SIG-M5 treated with dmso at 0.1 percent for 504 hours (cell line): ENCODE results near the gene ABCA1.
"Not testable (repeated sequence)": the region's sequence is repeated elsewhere in the genome, so short reads cannot be mapped to it uniquely, and the experiment has no call there.

Experiments
- DNase-seq: peaks from one replicate; lab custom pipeline; 2025; ENCODE audit not compliant: unreplicated experiment; lab: John Stamatoyannopoulos, UW

ABCA1 gene

DNA sequence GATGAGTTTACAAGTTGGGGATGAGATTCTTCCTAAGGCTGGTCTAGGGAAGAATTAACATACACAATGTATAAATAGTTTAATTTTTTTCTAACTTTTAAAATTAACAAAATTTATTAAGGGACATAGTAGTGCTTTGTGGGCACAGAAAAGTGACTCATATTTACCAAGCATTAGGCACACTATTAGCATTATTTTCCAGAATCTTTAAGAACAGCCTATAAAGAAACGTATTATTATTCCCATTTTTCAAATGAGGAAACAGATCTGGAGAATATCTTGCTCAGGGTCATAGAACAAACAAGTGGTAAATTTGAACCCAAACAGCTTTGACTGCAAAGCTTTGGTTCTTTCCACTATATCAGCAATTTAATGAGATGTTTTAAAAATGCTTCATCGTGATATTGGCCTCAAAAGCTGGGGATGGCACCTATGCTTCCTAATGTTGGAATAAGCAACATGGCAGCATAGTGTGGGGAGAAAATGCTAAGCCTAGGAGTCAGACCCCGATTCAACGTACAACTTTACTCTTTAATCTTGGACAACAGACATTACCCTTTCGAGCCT lies 55.9 kb downstream of the ABCA1 start:
- DNase-seq = no peak

DNA sequence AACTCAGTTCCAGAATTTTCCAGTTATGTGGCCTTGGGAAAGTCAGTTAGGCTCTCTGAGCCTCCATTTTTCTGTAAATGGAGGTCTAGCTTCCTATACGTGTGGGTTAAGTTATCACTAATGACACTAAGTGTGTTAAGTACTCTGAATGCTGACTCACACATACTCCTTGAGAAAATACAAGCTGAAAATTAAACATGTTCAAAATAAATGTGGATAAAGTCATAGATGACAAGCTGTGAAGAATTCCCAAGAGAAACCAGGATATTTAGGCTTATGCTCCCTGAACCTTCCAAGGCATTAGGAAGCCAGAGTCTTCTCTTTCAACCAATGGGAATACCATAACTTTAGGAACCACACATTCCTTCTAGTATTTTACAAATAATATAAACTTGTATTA lies 58.1 kb downstream of the ABCA1 start:
- no peak for DNase-seq

DNA sequence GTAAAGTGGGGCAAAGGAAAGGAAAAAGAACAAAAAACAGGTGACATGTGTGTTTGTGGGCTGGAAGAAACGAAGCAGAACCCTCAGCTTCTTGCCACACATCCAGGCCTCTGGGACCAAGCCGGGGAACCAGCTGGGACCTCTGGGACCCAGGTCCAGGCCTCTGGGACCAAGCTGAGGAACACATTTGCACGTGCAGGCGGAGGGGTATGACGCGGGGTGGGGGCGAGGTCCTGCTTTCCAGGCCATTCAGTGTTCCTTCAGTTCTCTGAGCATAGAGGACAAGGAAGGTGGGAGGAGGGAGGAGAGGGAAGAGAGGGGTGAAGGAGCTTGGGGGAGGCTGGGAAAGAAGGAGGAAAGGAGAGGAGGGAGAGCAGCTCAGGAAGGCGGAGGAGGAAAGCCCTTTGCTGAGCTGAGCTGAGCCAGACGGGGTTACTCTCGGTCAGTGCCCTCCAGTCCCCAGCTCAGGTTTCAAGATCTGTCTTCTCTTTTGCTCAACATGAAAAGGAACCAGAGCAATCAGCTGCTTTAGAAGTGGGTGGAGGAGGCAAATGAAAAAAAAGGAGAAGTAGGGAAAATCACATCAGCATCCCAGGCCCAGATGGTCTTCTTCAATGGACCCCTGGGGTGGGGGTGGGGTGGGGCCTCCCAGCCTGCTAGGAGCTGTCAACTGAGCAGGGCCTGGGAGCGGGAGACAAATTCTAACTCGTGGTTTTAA lies 59.1 kb downstream of the ABCA1 start:
- peak; percentile 91 for DNase-seq

DNA sequence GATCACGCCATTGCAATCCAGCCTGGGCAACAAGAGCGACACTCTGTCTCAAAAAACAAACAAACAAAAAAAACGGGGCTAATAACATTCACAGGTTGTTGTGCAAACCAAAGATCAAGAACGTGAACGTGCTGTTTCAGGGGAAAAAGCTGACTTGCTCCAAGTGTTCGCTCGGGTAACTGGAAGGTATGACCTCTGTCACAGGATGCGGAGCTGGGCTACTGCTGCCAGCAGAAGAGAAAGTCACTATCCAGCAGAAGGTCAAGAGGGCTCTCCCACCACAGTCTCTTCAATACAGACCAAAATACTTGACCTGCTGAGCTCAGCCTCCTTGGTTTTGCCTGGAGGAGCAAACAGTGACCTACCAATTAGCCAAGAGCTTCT lies 59.7 kb downstream of the ABCA1 start:
- no peak for DNase-seq

DNA sequence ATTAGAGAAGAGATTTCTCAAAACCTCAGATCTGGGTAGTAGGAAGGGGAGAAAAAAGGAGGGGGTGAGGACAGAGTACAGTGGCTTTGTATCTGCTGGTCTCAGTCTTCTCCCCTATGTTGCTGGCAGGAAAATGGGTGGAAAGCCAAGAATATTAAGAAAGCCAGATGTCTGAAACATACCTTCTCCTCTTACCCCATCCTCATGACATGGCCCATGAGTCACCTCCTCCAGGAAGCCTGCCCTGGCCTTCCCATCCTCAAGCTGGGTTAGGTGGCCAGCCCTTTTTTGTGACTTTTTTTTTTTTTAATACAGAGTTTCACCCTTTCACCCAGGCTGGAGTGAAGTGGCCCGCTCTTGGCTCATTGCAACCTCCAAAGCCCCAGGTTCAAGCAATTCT lies 61.8 kb downstream of the ABCA1 start:
- DNase-seq = no peak

DNA sequence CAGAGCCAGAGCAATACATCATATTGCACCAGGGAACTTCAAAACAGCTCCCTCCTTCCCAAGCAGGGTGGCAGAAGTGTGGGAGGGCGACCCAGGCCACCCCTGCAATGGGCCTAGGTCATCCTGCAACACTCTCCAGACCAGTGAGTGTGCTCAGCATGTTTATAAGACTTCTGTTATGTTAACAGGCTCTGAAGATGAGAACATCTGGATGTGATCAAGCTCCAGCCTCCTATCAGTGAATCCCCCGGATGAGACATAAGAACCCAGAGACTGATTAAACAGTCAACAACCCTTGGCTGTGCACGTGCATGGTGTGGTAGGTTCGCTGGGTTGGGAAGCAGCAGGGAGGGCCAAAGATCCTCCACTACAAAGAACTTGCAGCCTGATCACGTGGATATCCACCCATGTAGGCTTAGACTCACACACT lies 63.3 kb downstream of the ABCA1 start:
- DNase-seq = no peak

DNA sequence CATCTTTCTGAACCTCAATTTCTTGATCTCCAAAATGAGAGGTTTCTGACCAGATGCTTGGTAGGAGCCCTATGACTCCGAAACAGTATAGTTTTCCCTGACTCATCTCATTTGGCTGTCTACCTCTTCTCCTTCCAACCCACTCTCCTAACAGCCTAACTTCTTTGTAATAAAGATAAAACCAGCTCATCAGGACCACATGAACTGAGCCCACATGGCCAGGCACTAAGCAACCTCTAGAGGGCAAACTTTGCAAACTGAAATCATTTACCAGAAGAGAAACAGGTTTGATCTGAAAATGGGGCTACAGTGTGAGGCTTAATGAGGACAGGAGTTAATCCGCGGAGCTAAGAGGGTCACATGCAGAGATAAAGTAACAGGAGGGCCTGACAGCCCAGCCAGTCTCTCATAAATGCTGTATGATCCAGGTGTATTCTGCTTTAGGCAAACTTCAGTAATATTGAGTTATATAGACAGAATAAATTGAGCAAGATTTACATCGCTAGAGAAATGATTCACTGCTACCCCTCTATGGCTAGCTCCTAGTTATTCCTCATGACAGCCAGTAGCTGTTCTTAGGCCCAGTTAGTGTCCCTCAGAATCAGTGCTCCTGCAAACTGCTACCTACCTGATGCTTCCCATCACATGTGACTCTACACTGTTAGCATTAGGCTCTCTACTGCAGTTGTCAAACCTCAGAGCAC lies 64.6 kb downstream of the ABCA1 start:
- DNase-seq = peak; percentile 73

DNA sequence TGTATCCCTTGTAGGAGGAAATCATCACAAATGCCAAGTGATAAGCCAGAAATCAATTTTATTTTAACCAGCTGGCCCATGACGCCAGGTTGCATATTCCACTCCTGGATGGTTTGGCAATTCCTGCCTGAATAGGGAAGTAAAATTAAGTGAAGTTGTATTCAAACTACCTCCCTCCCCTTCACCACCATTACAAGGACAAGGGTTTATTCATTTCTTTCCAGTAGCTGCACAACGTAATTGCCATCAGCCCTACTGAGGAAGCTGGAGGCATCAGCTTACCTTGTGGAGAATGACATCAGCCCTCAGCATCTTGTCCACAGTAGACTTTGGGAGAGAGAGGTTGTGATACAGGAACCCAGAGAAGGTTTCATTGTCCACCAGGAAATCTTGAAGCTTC lies 66.6 kb downstream of the ABCA1 start:
- DNase-seq = peak; percentile 39

DNA sequence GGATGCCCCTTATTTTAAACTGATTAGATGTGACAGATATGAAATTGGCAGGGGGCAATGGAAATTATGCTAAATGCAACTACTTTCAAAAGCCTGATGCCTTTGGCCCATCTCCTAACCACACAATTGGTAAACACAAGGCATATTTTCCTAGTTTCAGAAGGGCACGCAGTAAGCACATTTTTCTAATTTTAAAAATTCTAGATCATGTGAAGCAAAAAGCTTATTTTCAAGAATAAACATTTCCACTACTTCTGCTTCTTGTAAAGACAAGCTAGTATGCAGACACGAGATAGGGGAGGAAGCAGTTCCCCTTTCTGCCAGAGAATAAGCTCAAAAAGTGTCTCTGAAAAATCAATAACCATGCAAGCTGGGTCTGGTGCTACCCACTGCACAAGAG lies 67.7 kb downstream of the ABCA1 start:
- DNase-seq = peak; percentile 78

DNA sequence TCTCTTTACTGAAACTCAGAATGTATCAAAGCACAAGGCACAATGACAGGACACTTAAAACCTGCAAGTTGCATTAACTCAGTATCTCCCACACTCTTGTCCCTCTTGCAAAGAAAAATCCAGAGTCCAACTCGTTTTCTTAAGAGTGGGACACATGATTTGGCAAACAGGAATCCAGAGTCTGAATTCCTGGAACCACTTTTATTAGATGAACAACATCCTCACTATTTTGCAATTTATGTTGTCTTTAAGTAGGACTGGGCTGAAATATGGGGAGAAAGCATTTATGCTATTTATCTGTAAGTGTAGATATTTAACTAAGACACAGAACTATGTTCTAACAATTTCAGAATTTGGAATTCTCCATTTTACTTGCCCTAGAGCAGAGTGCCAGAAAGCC lies 69.1 kb downstream of the ABCA1 start:
- DNase-seq = no peak

DNA sequence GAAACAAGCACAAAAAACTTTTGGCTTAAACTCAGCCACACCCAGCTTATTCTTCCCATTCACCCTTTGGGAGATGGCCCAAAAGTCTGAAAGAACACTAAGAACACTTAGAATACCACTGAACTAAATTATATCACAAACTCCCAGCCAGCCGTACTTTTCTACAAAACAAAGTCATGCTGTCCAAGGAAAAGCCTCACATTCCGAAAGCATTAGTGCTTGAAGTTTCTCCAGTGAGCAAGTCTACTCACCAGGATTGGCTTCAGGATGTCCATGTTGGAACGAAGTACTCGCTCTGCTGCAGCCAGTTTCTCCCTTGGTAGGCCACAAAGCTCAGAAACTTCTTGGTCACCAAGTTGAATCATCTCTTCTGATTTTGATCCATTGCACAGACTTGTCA lies 69.7 kb downstream of the ABCA1 start:
- DNase-seq = no peak

DNA sequence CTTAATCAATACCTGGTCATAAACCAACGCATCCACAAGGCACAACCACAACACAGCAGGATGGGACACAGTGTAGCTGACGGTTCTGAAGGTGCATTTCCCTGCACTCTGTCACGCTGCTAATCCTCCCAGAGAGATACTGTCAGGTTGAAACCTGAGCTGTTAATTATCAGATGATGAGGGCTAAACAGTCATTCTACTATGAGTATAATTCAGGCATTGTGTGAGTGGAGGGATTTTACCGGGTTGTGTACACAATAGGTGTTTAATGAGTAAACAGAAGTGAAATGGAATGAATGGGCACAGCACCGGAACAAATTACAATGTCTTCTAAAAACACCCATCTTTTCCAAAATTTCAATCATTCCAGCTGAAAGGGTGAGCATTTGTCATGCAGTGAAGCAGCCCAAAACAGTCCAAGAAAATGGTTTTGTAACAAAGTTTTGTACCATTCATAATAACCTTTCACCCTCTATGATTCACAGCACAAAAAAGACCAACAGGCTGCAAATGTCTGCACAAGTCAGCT lies 71.5 kb downstream of the ABCA1 start:
- DNase-seq = no peak

DNA sequence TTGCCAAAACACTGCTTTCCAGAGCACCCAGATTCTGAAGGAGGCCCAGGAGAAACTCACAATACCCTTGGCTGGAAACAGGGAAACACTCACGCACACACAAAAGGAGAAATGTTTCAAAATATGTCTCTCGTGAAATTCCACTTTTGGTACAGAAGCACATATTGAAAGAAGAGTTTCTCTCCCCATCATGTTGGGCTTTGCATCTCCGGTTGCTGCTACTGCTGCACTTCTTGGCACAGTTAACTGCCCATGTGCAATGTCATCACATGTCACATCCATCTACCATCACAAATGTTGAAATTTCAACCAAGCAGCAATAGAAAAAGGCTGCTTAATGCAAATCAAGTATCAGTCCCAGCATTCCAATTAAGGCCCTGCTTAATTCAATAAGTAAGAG lies 72.1 kb downstream of the ABCA1 start:
- no peak for DNase-seq

DNA sequence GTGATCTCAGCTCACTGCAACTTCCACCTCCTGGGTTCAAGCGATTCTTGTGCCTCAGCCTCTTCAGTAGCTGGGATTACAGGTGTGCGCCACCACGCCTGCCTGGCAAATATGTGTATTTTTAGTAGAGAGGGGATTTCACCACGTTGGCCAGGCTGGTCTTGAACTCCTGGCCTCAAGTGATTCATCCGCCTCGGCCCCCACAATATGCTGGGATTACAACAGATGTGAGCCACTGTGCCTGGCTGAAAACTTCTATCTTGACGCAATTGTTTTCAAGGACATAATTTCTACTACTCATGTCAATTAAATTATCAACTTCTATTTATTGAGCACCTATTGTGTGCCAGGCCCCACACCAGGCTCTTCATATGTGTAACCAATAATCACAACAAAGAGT lies 72.7 kb downstream of the ABCA1 start:
- not testable (repeated sequence) for DNase-seq

DNA sequence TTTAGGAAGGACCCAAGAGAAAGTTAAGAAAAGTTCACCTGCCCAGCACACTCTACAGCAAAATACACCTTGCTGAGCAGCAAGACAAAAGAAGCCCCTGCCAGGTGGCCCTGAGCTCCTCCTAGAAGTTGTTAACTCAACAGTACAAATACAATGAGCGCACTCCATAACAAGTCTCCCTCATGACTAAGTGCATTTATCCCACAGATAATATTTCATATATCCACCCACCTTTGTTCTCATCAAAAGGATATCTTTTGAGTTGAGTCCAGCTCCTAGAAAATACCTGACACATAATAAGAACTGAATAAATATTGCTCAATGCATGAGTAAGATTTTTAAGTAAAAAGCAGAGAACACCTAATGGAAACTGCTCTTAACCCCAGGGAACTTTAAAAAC lies 73.3 kb downstream of the ABCA1 start:
- DNase-seq = no peak

DNA sequence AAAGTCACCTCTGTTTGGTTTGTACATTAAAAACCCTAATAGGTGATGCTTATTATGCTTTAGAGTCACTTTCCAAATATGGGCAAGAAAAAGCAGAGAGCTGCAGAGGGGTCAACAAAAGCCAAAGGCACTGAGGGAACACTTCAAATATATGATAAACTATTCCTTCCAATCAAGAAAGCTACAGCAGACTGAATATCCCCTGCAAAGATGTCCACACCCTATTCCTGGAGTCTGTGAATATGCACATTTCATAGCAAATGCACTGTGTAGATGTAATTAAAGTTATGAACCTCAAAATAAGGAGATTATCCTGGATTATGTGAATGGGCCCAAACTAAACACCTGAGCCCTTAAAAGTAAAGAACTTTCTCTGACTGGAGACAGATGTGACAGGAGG lies 74.3 kb downstream of the ABCA1 start:
- no peak for DNase-seq

DNA sequence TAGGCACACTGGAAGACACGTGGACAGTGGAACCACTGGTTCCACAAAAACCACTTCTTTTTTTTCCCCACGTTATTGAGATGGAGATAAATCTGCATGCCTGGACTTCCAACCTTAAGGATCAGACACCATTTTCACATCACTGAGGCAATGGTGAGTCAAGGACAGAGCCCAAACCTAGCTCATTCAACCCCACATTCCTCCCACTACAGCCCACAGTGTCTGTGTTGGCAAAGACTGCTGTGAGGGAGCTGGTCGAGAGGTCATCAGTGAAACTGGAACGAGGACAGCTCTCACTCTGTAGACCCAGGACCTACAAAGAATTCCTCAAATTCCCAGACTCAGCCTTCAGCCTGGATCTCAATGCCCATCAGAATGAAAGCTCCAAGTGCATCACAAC lies 74.8 kb downstream of the ABCA1 start:
- DNase-seq = no peak

DNA sequence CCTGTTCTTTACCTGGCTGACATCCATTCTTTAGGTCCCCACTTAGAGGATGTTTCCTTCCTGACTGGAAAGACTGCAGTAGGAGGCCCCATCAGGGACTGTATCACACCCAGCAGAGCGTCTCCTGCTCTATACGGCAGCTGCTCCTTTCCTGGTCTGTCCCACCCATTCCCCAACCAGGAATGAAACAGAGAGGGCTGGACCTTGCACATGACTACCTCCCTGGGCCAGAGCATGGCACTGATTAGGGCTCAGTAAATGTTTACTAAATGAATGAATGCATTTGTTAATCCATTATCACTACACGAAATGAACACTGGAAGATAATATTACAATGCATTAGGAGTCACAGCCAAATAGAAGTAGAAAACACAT lies 76.4 kb downstream of the ABCA1 start:
- DNase-seq = no peak

DNA sequence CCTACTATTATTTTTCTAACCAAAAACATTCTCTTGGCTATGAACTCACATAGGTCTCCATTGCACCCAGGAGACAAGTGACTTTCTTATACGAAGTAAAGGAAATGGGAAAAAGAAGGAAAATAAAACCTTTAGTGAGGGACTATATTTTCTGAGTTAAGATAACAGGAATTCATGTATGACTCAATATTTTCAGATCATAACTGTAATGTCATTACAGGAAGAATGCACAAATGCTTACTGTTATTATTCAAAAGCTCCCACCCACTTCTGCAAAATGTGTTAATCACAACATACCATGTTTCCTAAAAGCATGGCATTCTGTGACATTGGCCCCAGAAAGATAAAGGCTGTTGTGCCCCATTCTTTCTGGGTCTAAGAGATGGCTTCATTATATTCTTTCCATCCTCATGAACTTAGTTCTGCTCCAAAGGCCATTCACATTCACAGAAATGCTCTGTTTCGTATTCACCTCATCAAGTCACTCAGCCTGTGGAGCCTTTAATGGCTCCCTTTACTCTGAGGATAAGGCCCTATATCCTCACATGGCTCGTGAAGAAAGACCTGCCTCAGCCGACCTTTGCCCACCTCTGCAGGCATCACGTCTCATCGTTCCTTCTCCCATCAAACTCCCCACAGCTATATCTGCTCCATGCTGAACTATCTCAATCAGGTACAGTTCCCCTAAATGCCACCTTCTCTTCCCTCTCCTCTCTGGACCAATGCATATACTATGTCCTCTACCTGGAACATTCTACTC lies 77.0 kb downstream of the ABCA1 start:
- DNase-seq = no peak

DNA sequence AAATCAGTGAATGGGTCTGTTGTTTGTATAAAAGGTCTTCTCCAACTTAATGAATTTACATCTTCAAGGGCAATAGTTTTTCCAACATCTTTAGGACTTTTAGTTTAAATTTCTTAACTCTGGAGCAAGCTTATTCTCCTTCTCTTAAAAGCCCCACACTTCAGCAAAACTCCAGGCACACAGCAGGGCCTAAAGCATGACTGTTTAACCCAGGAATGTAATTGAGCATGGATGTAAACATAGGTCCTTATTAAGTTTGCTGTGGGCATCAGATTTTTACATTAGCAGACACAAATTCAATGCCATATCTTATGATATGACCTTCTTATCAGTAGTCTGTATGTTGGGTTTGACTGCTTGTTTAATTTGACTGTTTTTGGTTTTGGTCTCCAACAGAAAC lies 78.9 kb downstream of the ABCA1 start:
- no peak for DNase-seq

DNA sequence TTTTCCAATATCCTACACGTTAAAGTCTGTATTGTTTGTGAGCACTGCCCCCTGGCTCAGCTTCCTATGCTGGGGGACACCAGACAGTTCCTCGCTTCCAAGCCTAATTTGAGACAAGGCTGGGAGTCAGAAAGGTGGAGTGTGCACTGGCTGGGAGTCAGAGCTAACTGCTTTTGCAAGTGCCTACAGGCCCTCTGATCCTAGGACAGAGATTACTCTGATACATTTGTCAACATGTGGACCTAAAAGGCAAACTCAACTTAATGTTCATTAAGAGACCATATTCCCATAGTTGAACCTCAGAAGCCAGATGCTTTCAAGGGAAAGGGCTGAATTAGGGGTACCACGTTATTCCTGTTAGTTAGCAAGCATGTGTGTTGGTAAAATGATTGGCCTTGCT lies 83.2 kb downstream of the ABCA1 start:
- DNase-seq = no peak
